HEK293 (cell line): ENCODE data around the gene PPP1CC.

Experiments used
- KLF16 ChIP-seq: fragments of 450-650 bp; formaldehyde crosslinking; IDR thresholded peaks from 2 replicates; pipeline ENCODE4 v1.5.1; 2017; ENCODE audit warnings: missing biosample characterization, missing genetic modification characterization
- MZF1 ChIP-seq: fragments of 450-650 bp; formaldehyde crosslinking; IDR thresholded peaks from 2 replicates; pipeline ENCODE4 v1.5.1; 2017; ENCODE audit warnings: missing biosample characterization, missing genetic modification characterization, borderline replicate concordance
- ZBTB21 ChIP-seq: fragments of 450-650 bp; formaldehyde crosslinking; IDR thresholded peaks from 2 replicates; pipeline ENCODE4 v1.5.1; 2017; ENCODE audit warnings: missing biosample characterization, missing genetic modification characterization
- ZBTB8A ChIP-seq: fragments of 450-650 bp; formaldehyde crosslinking; IDR thresholded peaks from 2 replicates; pipeline ENCODE4 v1.5.1; 2016; ENCODE audit warnings: missing biosample characterization, missing genetic modification characterization
- ZNF157 ChIP-seq: fragments of 450-650 bp; formaldehyde crosslinking; IDR thresholded peaks from 2 replicates; pipeline ENCODE4 v1.5.1; 2016; ENCODE audit warnings: missing biosample characterization, missing genetic modification characterization
- ZNF292 ChIP-seq: fragments of 450-650 bp; formaldehyde crosslinking; IDR thresholded peaks from 2 replicates; pipeline ENCODE4 v1.5.1; 2016; ENCODE audit warnings: low read depth, missing biosample characterization, missing genetic modification characterization, borderline replicate concordance
- ZNF510 ChIP-seq: fragments of 450-650 bp; formaldehyde crosslinking; IDR thresholded peaks from 2 replicates; pipeline ENCODE4 v1.5.1; 2018; ENCODE audit warnings: mild to moderate bottlenecking, missing genetic modification characterization, missing biosample characterization; ENCODE audit not compliant: insufficient replicate concordance
- ZNF830 ChIP-seq: fragments of 450-650 bp; IDR thresholded peaks from 2 replicates; pipeline ENCODE4 v1.5.0; 2018; ENCODE audit warnings: missing biosample characterization, missing genetic modification characterization, low read depth, mild to moderate bottlenecking, moderate library complexity
- ZXDB ChIP-seq: fragments of 450-650 bp; formaldehyde crosslinking; IDR thresholded peaks from 2 replicates; pipeline ENCODE4 v1.5.1; 2016; ENCODE audit warnings: missing biosample characterization, missing genetic modification characterization
- TF ChIP-seq, protein P1 (sequence below): sonication (generic); formaldehyde crosslinking; IDR thresholded peaks from 2 replicates; pipeline ENCODE4 v1.8.1; 2022; ENCODE audit warnings: mild to moderate bottlenecking, moderate library complexity, missing genetic modification reagents
- TF ChIP-seq, protein P2 (sequence below): fragments of 450-650 bp; formaldehyde crosslinking; IDR thresholded peaks from 2 replicates; pipeline ENCODE4 v1.5.1; 2017; ENCODE audit warnings: missing biosample characterization, missing genetic modification characterization
- TF ChIP-seq, protein P3 (sequence below): fragments of 450-650 bp; formaldehyde crosslinking; IDR thresholded peaks from 2 replicates; pipeline ENCODE4 v1.5.1; 2016; ENCODE audit warnings: missing biosample characterization, missing genetic modification characterization

DNA sequence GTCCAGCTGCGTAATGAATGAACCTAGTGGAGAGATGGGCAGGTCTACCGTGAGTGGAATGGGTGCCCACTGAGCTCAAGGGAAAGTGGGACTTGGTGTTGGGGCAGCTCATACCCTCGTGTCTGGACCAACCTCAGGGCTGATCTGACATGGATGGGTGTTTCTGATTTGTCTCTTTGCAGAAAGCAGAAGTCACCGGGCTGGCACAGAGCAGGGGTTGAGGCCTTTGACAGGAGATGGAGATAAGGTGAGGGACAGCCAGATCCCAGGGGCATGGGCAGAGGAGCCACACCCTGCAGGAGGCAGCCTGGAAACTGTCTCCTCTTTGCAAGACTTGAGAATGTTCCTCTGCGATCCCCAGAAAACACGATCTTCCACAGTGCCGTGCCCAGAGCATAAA is 20.9 kb upstream of the PPP1CC start:
- TF ChIP-seq, protein P1, sequence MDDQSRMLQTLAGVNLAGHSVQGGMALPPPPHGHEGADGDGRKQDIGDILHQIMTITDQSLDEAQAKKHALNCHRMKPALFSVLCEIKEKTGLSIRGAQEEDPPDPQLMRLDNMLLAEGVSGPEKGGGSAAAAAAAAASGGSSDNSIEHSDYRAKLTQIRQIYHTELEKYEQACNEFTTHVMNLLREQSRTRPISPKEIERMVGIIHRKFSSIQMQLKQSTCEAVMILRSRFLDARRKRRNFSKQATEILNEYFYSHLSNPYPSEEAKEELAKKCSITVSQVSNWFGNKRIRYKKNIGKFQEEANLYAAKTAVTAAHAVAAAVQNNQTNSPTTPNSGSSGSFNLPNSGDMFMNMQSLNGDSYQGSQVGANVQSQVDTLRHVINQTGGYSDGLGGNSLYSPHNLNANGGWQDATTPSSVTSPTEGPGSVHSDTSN (CRISPR knock-in tag) = no peak
- TF ChIP-seq, protein P2, sequence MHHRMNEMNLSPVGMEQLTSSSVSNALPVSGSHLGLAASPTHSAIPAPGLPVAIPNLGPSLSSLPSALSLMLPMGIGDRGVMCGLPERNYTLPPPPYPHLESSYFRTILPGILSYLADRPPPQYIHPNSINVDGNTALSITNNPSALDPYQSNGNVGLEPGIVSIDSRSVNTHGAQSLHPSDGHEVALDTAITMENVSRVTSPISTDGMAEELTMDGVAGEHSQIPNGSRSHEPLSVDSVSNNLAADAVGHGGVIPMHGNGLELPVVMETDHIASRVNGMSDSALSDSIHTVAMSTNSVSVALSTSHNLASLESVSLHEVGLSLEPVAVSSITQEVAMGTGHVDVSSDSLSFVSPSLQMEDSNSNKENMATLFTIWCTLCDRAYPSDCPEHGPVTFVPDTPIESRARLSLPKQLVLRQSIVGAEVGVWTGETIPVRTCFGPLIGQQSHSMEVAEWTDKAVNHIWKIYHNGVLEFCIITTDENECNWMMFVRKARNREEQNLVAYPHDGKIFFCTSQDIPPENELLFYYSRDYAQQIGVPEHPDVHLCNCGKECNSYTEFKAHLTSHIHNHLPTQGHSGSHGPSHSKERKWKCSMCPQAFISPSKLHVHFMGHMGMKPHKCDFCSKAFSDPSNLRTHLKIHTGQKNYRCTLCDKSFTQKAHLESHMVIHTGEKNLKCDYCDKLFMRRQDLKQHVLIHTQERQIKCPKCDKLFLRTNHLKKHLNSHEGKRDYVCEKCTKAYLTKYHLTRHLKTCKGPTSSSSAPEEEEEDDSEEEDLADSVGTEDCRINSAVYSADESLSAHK (tag by site-specific recombination) = no peak
- TF ChIP-seq ZNF830 (no peak), ZNF157 (tag by site-specific recombination) (no peak), ZNF510 (no peak), MZF1 (tag by site-specific recombination) (no peak), ZNF292 (no peak), ZBTB8A (tag by site-specific recombination) (no peak), ZBTB21 (tag by site-specific recombination) (no peak), ZXDB (tag by site-specific recombination) (no peak), KLF16 (no peak)
- TF ChIP-seq, protein P3, sequence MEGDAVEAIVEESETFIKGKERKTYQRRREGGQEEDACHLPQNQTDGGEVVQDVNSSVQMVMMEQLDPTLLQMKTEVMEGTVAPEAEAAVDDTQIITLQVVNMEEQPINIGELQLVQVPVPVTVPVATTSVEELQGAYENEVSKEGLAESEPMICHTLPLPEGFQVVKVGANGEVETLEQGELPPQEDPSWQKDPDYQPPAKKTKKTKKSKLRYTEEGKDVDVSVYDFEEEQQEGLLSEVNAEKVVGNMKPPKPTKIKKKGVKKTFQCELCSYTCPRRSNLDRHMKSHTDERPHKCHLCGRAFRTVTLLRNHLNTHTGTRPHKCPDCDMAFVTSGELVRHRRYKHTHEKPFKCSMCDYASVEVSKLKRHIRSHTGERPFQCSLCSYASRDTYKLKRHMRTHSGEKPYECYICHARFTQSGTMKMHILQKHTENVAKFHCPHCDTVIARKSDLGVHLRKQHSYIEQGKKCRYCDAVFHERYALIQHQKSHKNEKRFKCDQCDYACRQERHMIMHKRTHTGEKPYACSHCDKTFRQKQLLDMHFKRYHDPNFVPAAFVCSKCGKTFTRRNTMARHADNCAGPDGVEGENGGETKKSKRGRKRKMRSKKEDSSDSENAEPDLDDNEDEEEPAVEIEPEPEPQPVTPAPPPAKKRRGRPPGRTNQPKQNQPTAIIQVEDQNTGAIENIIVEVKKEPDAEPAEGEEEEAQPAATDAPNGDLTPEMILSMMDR = no peak
